HL-60 (cell line): ENCODE results near the gene EIPR1.

ENCODE experiments used
- DNase-seq, 2 experiments: peaks; one replicate each; pipeline ENCODE4 v3.0.0-alpha.2; 2010 to 2020; ENCODE audit warnings: low read depth in 1 of 2, low spot score in 1 of 2
- H3K27ac ChIP-seq: fragments of 250-450 bp; sonication (Bioruptor Pico); replicated peaks from 2 replicates; pipeline ENCODE4 v1.5.1; 2020; ENCODE audit warnings: mild to moderate bottlenecking, moderate library complexity
- H3K27me3 ChIP-seq: fragments of 250-450 bp; sonication (Bioruptor Pico); 2 replicates; pipeline ENCODE4 v1.5.1; 2021; ENCODE audit warnings: mild to moderate bottlenecking, moderate library complexity; ENCODE audit not compliant: insufficient read depth, poor library complexity, severe bottlenecking
- H3K4me3 ChIP-seq: replicated peaks from 2 replicates; pipeline ENCODE4 v1.5.1; 2011; ENCODE audit warnings: mild to moderate bottlenecking, control low read depth, low read length; ENCODE audit not compliant: insufficient read depth
- GABPA ChIP-seq: IDR thresholded peaks from 2 replicates; pipeline ENCODE4 v1.6.1; 2012; ENCODE audit warnings: low read depth
- POLR2AphosphoS5 ChIP-seq: IDR thresholded peaks from 2 replicates; pipeline ENCODE4 v1.6.1; 2012; ENCODE audit warnings: low read depth
- SPI1 ChIP-seq: IDR thresholded peaks from 2 replicates; pipeline ENCODE4 v1.6.1; 2012; ENCODE audit warnings: low read depth, mild to moderate bottlenecking, borderline replicate concordance
- TF ChIP-seq, protein P1 (sequence below): IDR thresholded peaks from 2 replicates; pipeline ENCODE4 v1.6.1; 2012; ENCODE audit warnings: low read depth; ENCODE audit not compliant: insufficient replicate concordance
- TF ChIP-seq, protein P2 (sequence below): IDR thresholded peaks from one replicate; pipeline ENCODE4 v1.5.1; 2011; ENCODE audit warnings: low read length, control low read depth, inconsistent platforms; ENCODE audit not compliant: insufficient read depth

Gene EIPR1

DNA sequence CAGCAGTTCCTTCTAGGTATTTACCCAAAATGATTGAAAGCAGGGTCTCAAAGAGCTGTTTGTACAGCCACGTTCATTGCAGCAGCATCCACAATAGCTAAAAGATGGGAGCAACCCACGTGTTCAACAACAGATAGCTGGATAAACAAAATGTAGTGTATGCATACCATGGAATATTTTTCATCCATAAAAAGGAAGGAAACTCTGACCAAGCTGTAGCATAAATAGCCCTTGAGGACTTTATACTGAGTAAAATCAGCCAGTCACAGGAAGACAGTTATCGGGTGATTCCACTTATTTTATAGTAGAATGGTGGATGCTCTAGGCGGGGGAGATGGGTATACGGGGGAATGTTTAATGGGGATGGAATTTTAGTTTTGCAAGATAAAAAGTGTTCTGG lies 9.4 kb upstream of the EIPR1 start:
- TF ChIP-seq POLR2AphosphoS5 = no peak
- TF ChIP-seq, protein P1, sequence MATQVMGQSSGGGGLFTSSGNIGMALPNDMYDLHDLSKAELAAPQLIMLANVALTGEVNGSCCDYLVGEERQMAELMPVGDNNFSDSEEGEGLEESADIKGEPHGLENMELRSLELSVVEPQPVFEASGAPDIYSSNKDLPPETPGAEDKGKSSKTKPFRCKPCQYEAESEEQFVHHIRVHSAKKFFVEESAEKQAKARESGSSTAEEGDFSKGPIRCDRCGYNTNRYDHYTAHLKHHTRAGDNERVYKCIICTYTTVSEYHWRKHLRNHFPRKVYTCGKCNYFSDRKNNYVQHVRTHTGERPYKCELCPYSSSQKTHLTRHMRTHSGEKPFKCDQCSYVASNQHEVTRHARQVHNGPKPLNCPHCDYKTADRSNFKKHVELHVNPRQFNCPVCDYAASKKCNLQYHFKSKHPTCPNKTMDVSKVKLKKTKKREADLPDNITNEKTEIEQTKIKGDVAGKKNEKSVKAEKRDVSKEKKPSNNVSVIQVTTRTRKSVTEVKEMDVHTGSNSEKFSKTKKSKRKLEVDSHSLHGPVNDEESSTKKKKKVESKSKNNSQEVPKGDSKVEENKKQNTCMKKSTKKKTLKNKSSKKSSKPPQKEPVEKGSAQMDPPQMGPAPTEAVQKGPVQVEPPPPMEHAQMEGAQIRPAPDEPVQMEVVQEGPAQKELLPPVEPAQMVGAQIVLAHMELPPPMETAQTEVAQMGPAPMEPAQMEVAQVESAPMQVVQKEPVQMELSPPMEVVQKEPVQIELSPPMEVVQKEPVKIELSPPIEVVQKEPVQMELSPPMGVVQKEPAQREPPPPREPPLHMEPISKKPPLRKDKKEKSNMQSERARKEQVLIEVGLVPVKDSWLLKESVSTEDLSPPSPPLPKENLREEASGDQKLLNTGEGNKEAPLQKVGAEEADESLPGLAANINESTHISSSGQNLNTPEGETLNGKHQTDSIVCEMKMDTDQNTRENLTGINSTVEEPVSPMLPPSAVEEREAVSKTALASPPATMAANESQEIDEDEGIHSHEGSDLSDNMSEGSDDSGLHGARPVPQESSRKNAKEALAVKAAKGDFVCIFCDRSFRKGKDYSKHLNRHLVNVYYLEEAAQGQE = no peak
- TF ChIP-seq, protein P2, sequence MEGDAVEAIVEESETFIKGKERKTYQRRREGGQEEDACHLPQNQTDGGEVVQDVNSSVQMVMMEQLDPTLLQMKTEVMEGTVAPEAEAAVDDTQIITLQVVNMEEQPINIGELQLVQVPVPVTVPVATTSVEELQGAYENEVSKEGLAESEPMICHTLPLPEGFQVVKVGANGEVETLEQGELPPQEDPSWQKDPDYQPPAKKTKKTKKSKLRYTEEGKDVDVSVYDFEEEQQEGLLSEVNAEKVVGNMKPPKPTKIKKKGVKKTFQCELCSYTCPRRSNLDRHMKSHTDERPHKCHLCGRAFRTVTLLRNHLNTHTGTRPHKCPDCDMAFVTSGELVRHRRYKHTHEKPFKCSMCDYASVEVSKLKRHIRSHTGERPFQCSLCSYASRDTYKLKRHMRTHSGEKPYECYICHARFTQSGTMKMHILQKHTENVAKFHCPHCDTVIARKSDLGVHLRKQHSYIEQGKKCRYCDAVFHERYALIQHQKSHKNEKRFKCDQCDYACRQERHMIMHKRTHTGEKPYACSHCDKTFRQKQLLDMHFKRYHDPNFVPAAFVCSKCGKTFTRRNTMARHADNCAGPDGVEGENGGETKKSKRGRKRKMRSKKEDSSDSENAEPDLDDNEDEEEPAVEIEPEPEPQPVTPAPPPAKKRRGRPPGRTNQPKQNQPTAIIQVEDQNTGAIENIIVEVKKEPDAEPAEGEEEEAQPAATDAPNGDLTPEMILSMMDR = no peak
- no peak for TF ChIP-seq SPI1
- no peak for TF ChIP-seq GABPA
- no peak overlapping the region for H3K4me3 ChIP-seq
- no peak overlapping the region for H3K27ac ChIP-seq
- H3K27me3 ChIP-seq = no peaks in the 10 kb centered on the region
- no peak for DNase-seq

- TF ChIP-seq, protein P2 = no peak
- TF ChIP-seq, protein P1 = no peak
- TF ChIP-seq GABPA (no peak), SPI1 (no peak), POLR2AphosphoS5 (no peak)
- no peaks in the 10 kb centered on the region for H3K27me3 ChIP-seq
- no peak for DNase-seq
- H3K4me3 ChIP-seq = no peak overlapping the region
- no peak overlapping the region for H3K27ac ChIP-seq
Measured at GRCh38 chr2:3386448-3386958, 8.9 kb upstream of the EIPR1 start.

- H3K4me3 ChIP-seq = peak within 1 kb of the TSS; percentile 100
- peak within 1 kb of the TSS; percentile 89 for H3K27ac ChIP-seq
- peak; percentile 83 for TF ChIP-seq POLR2AphosphoS5
- TF ChIP-seq SPI1 = peak; percentile 69; the same call in 1 of the 2 replicates
- peak; percentile 89 for TF ChIP-seq GABPA
- TF ChIP-seq, protein P2 = peak; percentile 13
- TF ChIP-seq, protein P1 = no peak
- no peaks in the 10 kb centered on the region for H3K27me3 ChIP-seq
- peak; percentile 86 to 95 for DNase-seq
Measured at GRCh38 chr2:3379647-3380534, 2.3 kb upstream of the EIPR1 start, which contains the start of gene TRAPPC12. Gene TRAPPC12, plus strand, starts transcription at chr2:3379694. Its CDS starts 7,930 bp downstream, at chr2:3387624.
